Cardiac muscle cell (in vitro differentiated cells and primary cell): ENCODE results near the gene CLDN10. TPM values are rescaled to one million over a fixed set of nuclear protein-coding genes. Genes with fewer than 3 reads are reported as not detected.

Experiments used
- DNase-seq, 2 donors: peaks; one replicate each; pipeline versions ENCODE4 v3.0.0 to v3.0.0-alpha.2; 2010 to 2017; ENCODE audit warnings: low read depth in 1 of 2, low spot score in 1 of 2
- H3K27ac ChIP-seq: fragments of 200-600 bp; sonication (generic); 2 replicates; pipeline ENCODE4 v1.5.1; 2016
- H3K27me3 ChIP-seq: fragments of 200-600 bp; sonication (generic); 2 replicates; pipeline ENCODE4 v1.6.0; 2016; ENCODE audit warnings: control low read depth
- H3K36me3 ChIP-seq: fragments of 200-600 bp; sonication (generic); 2 replicates; pipeline ENCODE4 v1.5.1; 2016; ENCODE audit warnings: control low read depth
- H3K4me1 ChIP-seq: fragments of 200-600 bp; sonication (generic); 2 replicates; pipeline ENCODE4 v1.8.1; 2017; ENCODE audit warnings: low read depth, mild to moderate bottlenecking, mixed run types
- H3K4me3 ChIP-seq: fragments of 200-600 bp; sonication (generic); 2 replicates; pipeline ENCODE4 v1.5.1; 2016; ENCODE audit warnings: mild to moderate bottlenecking
- H3K9me3 ChIP-seq: fragments of 200-600 bp; sonication (generic); 2 replicates; pipeline ENCODE4 v1.5.1; 2017; ENCODE audit warnings: low read depth, mild to moderate bottlenecking, control low read depth
- polyA plus RNA-seq: library from polyadenylated mRNA; unstranded; fragments of >200 nt; fragmentation: Nextera tagmentation; extraction: Ambion mirVana; gene quantifications from 2 replicates; pipeline ENCODE4 v1.2.1, GENCODE V29; 2016
- total RNA-seq: library from RNA; depleted of rRNA; stranded (reverse); fragments of >200 nt; gene quantifications from 2 replicates; pipeline ENCODE4 v1.2.3, GENCODE V29; 2016
- TF ChIP-seq, protein P1 (sequence below): IDR thresholded peaks from 2 replicates; pipeline ENCODE4 v1.5.1; 2012; ENCODE audit warnings: low read depth, mild to moderate bottlenecking, low read length

CLDN10 gene
- total and polyA plus RNA-seq, 2 experiments from 2014 or later = 0.16 to 0.66 TPM

DNA sequence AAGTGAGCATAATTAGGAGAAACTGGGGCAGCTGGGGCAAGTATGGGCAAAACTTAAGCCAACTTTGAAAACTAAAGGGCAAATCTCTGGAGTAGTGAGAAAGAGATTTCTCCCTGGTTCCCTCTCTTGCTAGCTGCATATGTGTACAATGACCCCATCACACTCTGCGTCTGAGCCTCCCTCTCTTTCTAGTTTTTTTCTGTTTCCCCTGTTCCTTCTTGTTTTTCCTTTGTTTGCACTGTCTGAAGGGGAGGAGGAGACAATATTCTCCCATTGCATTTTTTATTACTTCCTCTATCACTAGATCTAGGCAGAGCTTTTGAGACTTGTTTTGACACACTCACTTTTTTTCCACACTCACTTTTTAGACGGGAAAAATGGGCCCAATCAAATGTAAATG, 11.2 kb upstream of the CLDN10 start:
- Histone ChIP-seq H3K27me3 (no peaks in the 10 kb centered on the region), H3K27ac (no peak overlapping the region)

DNA sequence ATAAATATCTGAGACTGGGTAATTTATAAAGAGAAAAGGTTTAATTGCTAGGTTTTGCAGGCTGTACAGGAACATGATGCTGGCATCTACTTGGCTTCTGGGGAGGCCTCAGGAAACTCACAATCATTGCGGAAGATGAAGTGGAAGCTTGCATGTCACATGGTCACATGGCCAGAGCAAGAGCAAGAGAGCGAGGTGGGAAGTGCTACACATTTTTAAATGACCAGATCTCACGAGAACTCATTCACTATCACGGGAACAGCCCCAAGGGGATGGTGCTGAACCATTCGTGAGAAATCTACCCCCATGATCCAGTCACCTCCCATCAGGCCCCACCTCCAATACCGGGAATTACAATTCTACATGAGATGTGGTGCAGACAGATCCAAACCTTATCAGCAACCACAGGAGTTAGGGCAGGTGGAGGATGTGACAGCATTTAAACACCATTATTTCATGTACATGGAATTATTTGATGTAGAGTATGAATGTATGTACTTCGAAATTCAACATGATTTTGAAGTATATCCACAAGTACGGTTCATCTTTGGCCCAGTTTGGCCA, 10.5 kb upstream of the CLDN10 start:
- H3K36me3 ChIP-seq = no peaks in the 10 kb centered on the region
- no peak overlapping the region for H3K4me3 ChIP-seq
- DNase-seq = no peak
- H3K27me3 ChIP-seq = no peaks in the 10 kb centered on the region
- TF ChIP-seq, protein P1, sequence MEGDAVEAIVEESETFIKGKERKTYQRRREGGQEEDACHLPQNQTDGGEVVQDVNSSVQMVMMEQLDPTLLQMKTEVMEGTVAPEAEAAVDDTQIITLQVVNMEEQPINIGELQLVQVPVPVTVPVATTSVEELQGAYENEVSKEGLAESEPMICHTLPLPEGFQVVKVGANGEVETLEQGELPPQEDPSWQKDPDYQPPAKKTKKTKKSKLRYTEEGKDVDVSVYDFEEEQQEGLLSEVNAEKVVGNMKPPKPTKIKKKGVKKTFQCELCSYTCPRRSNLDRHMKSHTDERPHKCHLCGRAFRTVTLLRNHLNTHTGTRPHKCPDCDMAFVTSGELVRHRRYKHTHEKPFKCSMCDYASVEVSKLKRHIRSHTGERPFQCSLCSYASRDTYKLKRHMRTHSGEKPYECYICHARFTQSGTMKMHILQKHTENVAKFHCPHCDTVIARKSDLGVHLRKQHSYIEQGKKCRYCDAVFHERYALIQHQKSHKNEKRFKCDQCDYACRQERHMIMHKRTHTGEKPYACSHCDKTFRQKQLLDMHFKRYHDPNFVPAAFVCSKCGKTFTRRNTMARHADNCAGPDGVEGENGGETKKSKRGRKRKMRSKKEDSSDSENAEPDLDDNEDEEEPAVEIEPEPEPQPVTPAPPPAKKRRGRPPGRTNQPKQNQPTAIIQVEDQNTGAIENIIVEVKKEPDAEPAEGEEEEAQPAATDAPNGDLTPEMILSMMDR = no peak
- no peak overlapping the region for H3K27ac ChIP-seq
- H3K9me3 ChIP-seq = no peaks in the 10 kb centered on the region
- no peaks in the 10 kb centered on the region for H3K4me1 ChIP-seq

More for the DNA sequence above, 11.2 kb upstream of the CLDN10 start:
- Histone ChIP-seq H3K4me3 (no peak overlapping the region), H3K4me1 (no peaks in the 10 kb centered on the region), H3K9me3 (no peaks in the 10 kb centered on the region), H3K36me3 (no peaks in the 10 kb centered on the region)
- TF ChIP-seq, protein P1 = no peak
- DNase-seq = no peak

DNA sequence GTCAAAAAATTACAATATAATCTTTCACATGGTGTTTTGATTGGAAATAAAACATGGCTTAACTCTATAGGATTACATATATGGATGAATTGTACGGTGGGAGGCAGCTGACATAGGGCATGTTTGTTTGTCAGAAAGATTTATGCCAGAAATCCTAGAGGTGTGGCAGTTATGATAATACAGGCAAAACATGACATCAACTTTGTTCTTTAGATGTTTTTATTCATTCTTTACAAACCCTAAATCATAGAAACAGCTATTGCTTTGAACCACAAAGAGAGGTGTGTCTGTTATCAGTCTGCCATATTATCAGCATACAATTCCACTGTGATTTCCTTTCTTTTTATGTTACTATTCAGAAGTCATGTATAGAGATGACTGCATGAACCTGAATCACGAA, 8.2 kb upstream of the CLDN10 start:
- Histone ChIP-seq H3K27ac (no peak overlapping the region), H3K36me3 (no peaks in the 10 kb centered on the region)
- TF ChIP-seq, protein P1 = no peak

DNA sequence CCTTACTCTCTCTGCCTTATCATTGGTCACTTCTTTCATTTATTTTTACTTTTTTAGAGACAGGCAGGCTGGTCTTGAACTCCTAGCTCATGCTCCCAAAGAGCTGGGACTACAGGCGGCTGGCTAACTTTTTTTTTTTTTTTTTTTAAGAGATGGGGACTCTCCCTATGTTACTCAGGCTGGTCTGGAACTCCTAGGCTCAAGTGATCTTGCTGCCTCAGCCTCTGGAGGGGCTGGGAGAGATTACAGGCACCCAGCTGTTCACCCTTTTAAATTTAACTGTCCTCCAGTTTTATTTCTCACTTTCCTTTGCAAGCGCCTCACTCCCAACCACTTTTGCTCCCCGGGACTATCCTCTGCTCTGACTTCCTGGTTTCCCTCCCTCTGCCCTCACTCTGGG, 5.6 kb upstream of the CLDN10 start:
- Histone ChIP-seq H3K27ac (no peak overlapping the region), H3K9me3 (no peaks in the 10 kb centered on the region), H3K27me3 (peaks cover 11% of the 10 kb centered on the region), H3K36me3 (no peaks in the 10 kb centered on the region), H3K4me3 (no peak overlapping the region), H3K4me1 (no peaks in the 10 kb centered on the region)
- TF ChIP-seq, protein P1 = no peak
- DNase-seq = no peak

More for the DNA sequence above, 8.2 kb upstream of the CLDN10 start:
- no peak for DNase-seq
- H3K27me3 ChIP-seq = no peaks in the 10 kb centered on the region
- no peaks in the 10 kb centered on the region for H3K9me3 ChIP-seq
- no peak overlapping the region for H3K4me3 ChIP-seq
- H3K4me1 ChIP-seq = no peaks in the 10 kb centered on the region

DNA sequence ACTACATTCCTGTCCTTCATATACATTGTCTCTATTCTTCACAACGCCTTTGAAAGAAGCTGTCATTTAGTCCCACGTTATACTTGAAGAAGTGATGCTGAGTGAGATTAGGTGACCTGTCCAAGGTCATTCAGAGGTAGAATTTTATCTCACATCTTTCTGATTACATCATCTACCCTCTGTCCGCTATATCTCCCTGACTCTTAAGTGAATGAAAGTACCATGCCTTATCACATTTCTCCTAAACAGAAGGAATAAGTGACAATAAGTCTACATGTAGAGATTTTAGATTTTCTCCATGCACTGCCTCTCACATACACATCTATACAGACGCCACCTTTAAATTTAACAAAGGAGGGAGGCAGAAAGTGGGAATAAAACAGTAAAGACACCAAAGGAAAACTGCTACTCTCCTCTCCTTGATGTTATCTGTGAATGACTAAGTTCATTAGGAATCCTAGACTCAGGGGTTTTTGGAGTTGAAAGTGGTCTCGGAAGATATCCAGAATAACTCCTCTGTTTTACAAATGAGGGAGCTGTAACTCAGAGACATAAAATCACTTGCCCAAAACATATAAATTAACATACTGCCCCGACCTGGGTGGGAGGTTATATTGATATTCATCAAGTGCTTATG, 4.9 kb upstream of the CLDN10 start:
- Histone ChIP-seq H3K4me1 (no peaks in the 10 kb centered on the region), H3K36me3 (no peaks in the 10 kb centered on the region), H3K9me3 (no peaks in the 10 kb centered on the region), H3K27me3 (peaks cover 18% of the 10 kb centered on the region), H3K27ac (no peak overlapping the region), H3K4me3 (no peak overlapping the region)
- TF ChIP-seq, protein P1 = no peak
- DNase-seq = no peak
